GM13976 (cell line): ENCODE results near the gene BATF3.

ENCODE experiments used
- DNase-seq: peaks from one replicate; pipeline ENCODE4 v3.0.0; 2012; ENCODE audit warnings: low spot score
- in situ Hi-C: fragments of 300-500 bp; cut with MboI; formaldehyde crosslinking; loops from one replicate; pipeline ENCODE4 v1.12.0; 2022; ENCODE audit warnings: low sequenced_read_pairs, mixed read lengths, inconsistent platforms; ENCODE audit not compliant: unreplicated experiment
- TF ChIP-seq, protein P1 (sequence below): IDR thresholded peaks from 2 replicates; pipeline ENCODE4 v1.5.1; 2012; ENCODE audit warnings: borderline replicate concordance, mild to moderate bottlenecking; ENCODE audit not compliant: insufficient read depth; ENCODE audit errors: extremely low read depth, missing control alignments, control extremely low read depth

Gene BATF3

GRCh38 chr1:212699104-212699624 is 476 bp downstream of the BATF3 start:
- in situ Hi-C loops, result no loop called here
- DNase-seq, result peak; percentile 82
- TF ChIP-seq, protein P1, sequence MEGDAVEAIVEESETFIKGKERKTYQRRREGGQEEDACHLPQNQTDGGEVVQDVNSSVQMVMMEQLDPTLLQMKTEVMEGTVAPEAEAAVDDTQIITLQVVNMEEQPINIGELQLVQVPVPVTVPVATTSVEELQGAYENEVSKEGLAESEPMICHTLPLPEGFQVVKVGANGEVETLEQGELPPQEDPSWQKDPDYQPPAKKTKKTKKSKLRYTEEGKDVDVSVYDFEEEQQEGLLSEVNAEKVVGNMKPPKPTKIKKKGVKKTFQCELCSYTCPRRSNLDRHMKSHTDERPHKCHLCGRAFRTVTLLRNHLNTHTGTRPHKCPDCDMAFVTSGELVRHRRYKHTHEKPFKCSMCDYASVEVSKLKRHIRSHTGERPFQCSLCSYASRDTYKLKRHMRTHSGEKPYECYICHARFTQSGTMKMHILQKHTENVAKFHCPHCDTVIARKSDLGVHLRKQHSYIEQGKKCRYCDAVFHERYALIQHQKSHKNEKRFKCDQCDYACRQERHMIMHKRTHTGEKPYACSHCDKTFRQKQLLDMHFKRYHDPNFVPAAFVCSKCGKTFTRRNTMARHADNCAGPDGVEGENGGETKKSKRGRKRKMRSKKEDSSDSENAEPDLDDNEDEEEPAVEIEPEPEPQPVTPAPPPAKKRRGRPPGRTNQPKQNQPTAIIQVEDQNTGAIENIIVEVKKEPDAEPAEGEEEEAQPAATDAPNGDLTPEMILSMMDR, result peak; percentile 86

DNA sequence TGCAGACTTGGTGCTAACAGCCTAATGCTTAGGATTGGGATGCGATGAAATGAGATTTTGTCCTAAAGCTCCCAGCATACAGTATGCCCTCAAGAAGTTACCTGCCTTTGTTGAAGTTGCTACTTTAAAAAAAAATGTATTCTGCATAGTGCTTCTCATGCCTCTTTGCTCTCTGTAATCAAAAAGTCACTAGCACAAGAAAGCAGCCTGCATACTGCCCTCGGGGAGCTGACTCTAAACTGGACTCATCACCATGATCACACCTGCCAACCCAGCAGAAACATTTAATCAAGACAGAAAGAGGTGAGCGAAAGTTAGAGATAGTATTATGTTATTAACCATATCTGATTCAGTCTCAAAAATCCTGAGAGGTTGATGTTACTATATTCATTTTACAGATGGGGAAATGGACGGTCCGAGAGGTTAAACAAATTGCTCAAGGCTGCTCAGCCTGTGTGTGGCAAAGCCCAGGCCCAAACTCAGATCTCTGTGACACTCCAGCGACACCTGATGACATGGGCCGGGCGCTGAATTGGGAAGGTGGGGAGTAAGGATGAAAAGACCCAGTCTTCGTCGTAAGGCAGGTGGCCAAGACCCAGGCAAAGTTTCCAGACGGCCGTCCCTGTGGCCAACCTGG is 1.1 kb downstream of the BATF3 start:
- in situ Hi-C loops, result no loop called here
- DNase-seq, result no peak
- TF ChIP-seq, protein P1, result peak; percentile 47

GRCh38 chr1:212696721-212697331 is 2.8 kb downstream of the BATF3 start:
- DNase-seq, result no peak
- in situ Hi-C loops, result no loop called here
- TF ChIP-seq, protein P1, result no peak

GRCh38 chr1:212692774-212693644 is 6.6 kb downstream of the BATF3 start:
- in situ Hi-C loops, result no loop called here

GRCh38 chr1:212691561-212692071 is 8.0 kb downstream of the BATF3 start:
- in situ Hi-C loops, result no loop called here

More at GRCh38 chr1:212692774-212693644, 6.6 kb downstream of the BATF3 start:
- DNase-seq, result no peak
- TF ChIP-seq, protein P1, result no peak

More at GRCh38 chr1:212691561-212692071, 8.0 kb downstream of the BATF3 start:
- no peak for DNase-seq
- TF ChIP-seq, protein P1, result no peak
